ENCODE measurements around the gene IRF7. TPM values are rescaled to one million over a fixed set of nuclear protein-coding genes. Genes with fewer than 3 reads are reported as not detected.

IRF7 gene
- polyA plus RNA-seq, 1 experiment: 2.4 TPM

DNA sequence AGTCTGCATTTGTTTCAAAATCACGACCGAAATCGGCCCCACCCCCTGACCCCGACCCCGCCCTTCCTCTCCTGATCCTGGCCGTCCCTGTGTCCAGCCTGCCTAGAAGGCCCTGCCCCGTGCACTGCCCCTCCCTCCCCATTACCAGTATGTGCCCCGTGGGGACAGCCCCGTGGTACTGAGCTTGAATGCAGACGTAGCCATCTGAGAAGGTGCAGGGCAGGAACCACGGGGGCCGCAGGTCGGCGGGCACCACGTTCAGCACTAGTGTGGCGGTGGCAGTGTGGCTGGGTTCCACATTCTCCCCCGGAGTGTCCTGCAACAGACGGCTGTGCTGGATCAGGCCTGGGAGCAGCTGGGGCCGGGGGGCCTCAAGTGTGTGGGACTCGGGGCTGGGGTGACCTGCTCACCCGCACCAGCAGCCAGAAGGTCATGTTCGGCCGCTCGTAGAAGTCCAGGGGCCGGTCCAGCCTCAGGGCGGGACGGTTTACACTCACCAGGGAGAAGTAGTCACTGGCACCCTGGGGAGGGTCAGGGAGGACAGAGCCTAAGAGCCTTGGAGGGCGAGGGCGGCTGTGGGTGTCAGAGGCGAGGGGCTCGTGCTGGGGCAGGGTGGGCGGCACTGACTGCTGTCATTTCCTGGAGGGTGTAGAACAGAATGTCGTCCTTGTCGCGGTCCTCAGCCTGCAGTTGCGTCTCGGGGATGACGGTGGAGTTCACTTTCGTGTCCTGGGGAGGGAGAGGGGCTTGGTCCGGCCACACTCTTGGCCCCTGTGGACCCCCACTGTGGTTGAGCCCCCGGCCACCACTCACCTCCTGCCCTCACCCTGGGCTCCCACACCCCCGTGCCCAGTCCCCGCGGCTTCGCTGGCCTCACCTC is 5.4 kb upstream of the IRF7 start:
- Histone ChIP-seq H3K27ac (ENCODE audit: low read depth, low read length) (no peak overlapping the region), H3K27me3 (ENCODE audit: control insufficient read depth, insufficient read depth, low read length) (no peaks in the 10 kb centered on the region), H3K4me3 (ENCODE audit: low read depth, low read length) (no peak overlapping the region), H3K9me3 (ENCODE audit: control insufficient read depth, insufficient read depth, low read length) (no peaks in the 10 kb centered on the region; the same call in 1 of the 2 replicates)
- ChIA-PET POLR2A (no interaction called here), CTCF (no interaction called here)
- TF ChIP-seq, protein P1, sequence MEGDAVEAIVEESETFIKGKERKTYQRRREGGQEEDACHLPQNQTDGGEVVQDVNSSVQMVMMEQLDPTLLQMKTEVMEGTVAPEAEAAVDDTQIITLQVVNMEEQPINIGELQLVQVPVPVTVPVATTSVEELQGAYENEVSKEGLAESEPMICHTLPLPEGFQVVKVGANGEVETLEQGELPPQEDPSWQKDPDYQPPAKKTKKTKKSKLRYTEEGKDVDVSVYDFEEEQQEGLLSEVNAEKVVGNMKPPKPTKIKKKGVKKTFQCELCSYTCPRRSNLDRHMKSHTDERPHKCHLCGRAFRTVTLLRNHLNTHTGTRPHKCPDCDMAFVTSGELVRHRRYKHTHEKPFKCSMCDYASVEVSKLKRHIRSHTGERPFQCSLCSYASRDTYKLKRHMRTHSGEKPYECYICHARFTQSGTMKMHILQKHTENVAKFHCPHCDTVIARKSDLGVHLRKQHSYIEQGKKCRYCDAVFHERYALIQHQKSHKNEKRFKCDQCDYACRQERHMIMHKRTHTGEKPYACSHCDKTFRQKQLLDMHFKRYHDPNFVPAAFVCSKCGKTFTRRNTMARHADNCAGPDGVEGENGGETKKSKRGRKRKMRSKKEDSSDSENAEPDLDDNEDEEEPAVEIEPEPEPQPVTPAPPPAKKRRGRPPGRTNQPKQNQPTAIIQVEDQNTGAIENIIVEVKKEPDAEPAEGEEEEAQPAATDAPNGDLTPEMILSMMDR (IDR thresholded peaks at IDR 0.05; ENCODE audit: low read depth, low read length): no peak
- no peak for DNase-seq (ENCODE audit: low read depth, low spot score)

DNA sequence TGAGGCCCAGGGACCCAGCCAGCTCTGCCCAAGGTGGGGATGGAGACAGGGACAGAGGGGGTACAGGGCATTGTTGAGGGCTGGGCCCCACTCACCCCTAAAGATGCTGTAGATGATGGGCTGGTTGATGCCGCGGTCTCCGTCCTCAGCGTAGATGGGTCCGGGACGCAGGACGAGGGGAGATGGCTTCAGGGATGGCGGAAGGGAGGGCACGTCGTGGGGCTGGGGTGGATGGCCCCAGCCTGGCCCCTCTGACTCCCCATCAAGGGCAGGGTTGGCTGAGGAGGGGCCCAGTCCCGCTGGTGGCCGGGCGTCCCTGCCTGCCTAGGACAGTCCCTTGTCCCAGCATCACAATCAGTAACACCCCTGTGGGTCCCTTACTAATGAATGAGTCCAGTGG is 4.5 kb upstream of the IRF7 start:
- H3K27ac ChIP-seq (ENCODE audit: low read depth, low read length): no peak overlapping the region
- ChIA-PET CTCF (no interaction called here), POLR2A (no interaction called here)
- no peak for DNase-seq (ENCODE audit: low read depth, low spot score)
- H3K4me3 ChIP-seq (ENCODE audit: low read depth, low read length): no peak overlapping the region
- no peaks in the 10 kb centered on the region for H3K27me3 ChIP-seq (ENCODE audit: control insufficient read depth, insufficient read depth, low read length)
- no peaks in the 10 kb centered on the region; the same call in 1 of the 2 replicates for H3K9me3 ChIP-seq (ENCODE audit: control insufficient read depth, insufficient read depth, low read length)
- TF ChIP-seq, protein P1 (IDR thresholded peaks at IDR 0.05; ENCODE audit: low read depth, low read length): no peak

DNA sequence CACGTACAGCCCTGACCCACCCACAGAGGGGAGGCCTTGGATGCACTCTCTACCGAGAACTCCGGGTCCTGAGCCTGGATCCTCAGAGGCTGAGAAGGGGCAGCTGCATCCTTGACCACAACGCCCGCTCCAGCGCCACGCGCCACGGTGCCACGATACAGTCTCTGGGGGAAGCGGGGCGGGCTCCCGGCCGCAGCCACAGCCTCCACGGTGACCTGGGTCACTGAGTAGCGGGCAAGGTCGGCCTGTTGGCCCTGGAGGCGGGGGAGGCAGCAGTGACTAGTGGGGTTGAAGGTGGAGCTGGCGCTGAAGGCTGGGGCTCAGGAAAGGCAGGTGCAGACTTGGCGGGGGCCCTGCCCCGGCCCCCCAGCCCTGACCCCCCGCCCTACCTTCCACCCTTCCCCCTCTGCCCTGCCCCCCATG is 3.9 kb upstream of the IRF7 start:
- DNase-seq (ENCODE audit: low read depth, low spot score): no peak
- H3K27me3 ChIP-seq (ENCODE audit: control insufficient read depth, insufficient read depth, low read length): no peaks in the 10 kb centered on the region
- H3K27ac ChIP-seq (ENCODE audit: low read depth, low read length): no peak overlapping the region
- TF ChIP-seq, protein P1 (IDR thresholded peaks at IDR 0.05; ENCODE audit: low read depth, low read length): no peak
- no peaks in the 10 kb centered on the region; the same call in 1 of the 2 replicates for H3K9me3 ChIP-seq (ENCODE audit: control insufficient read depth, insufficient read depth, low read length)
- CTCF ChIA-PET: no interaction called here
- POLR2A ChIA-PET: no interaction called here
- H3K4me3 ChIP-seq (ENCODE audit: low read depth, low read length): no peak overlapping the region

DNA sequence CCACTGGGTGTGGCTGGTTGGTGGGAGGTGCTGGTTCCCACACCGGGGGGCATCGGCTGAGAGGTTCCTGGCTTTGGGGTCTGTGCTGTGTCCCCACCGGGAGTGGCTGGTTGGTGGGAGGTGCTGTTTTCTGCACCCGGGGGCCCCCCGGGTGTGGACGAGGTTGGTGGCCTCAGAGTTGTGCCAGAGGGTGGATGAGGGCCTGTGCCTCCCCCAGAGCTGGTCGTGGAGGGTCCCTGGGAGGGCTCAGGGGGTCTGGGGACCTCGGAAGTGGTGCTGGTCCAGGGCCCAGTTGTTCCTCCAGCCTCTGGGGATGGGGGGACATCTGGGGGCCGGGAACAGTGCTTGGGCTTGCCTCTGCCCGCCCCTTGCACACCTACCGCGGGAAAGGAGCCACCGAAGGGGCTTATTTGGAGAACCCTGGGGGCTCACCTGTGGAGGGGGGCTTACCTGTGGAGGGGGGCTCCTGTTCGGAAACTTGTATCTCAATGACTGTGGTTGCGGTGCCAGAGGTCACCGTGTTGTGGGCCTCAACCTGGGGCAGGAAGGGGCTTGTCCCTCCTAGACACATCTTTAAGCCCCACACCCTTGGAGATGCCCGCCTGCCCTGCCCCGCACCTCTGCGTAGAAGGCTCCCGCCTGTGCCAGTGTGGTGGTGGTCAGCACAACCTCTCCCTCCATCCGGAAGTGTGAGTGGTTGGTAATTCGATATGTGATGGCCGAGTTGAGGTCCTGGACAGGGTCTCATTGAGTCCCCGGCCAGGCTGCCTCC is 3.3 kb upstream of the IRF7 start:
- Histone ChIP-seq H3K9me3 (ENCODE audit: control insufficient read depth, insufficient read depth, low read length) (no peaks in the 10 kb centered on the region; the same call in 1 of the 2 replicates), H3K27me3 (ENCODE audit: control insufficient read depth, insufficient read depth, low read length) (no peaks in the 10 kb centered on the region), H3K27ac (ENCODE audit: low read depth, low read length) (no peak overlapping the region), H3K4me3 (ENCODE audit: low read depth, low read length) (no peak overlapping the region)
- ChIA-PET CTCF (no interaction called here), POLR2A (no interaction called here)
- TF ChIP-seq, protein P1 (IDR thresholded peaks at IDR 0.05; ENCODE audit: low read depth, low read length): no peak
- DNase-seq (ENCODE audit: low read depth, low spot score): no peak

Measured in AG04450 (cell line).